Brain microvascular endothelial cell (primary cell): Measurements from ENCODE around the gene CREBL2.
"Not testable (repeated sequence)": the region's sequence is repeated elsewhere in the genome, so short reads cannot be mapped to it uniquely, and the experiment has no call there.

Experiments used
- DNase-seq: peaks from one replicate; pipeline ENCODE4 v3.0.0-alpha.2; 2020
- H3K27ac ChIP-seq: fragments of 250-450 bp; sonication (Bioruptor Pico); 2 replicates; pipeline ENCODE4 v1.5.1; 2020; ENCODE audit warnings: mild to moderate bottlenecking, moderate library complexity
- H3K27me3 ChIP-seq: fragments of 250-450 bp; sonication (Bioruptor Pico); replicated peaks from 2 replicates; pipeline ENCODE4 v1.5.1; 2020; ENCODE audit warnings: mild to moderate bottlenecking
- H3K36me3 ChIP-seq: fragments of 250-450 bp; sonication (Bioruptor Pico); replicated peaks from 2 replicates; pipeline ENCODE4 v1.5.1; 2020; ENCODE audit warnings: mild to moderate bottlenecking
- H3K4me3 ChIP-seq: 2 replicates; pipeline ENCODE4 v1.5.1; 2011; ENCODE audit warnings: low read depth, mild to moderate bottlenecking, control low read depth, low read length, moderate library complexity
- in situ Hi-C: cut with HindIII; loops from 2 replicates; pipeline ENCODE4 v1.10.0; 2017; ENCODE audit warnings: low sequenced_read_pairs, low pct_ligation_motif_present
- TF ChIP-seq, protein P1 (sequence below): IDR thresholded peaks from 2 replicates; pipeline ENCODE4 v1.5.1; 2011; ENCODE audit warnings: low read depth, mild to moderate bottlenecking, moderate library complexity, low read length, control low read depth, inconsistent platforms; ENCODE audit errors: missing control alignments

Gene CREBL2

DNA sequence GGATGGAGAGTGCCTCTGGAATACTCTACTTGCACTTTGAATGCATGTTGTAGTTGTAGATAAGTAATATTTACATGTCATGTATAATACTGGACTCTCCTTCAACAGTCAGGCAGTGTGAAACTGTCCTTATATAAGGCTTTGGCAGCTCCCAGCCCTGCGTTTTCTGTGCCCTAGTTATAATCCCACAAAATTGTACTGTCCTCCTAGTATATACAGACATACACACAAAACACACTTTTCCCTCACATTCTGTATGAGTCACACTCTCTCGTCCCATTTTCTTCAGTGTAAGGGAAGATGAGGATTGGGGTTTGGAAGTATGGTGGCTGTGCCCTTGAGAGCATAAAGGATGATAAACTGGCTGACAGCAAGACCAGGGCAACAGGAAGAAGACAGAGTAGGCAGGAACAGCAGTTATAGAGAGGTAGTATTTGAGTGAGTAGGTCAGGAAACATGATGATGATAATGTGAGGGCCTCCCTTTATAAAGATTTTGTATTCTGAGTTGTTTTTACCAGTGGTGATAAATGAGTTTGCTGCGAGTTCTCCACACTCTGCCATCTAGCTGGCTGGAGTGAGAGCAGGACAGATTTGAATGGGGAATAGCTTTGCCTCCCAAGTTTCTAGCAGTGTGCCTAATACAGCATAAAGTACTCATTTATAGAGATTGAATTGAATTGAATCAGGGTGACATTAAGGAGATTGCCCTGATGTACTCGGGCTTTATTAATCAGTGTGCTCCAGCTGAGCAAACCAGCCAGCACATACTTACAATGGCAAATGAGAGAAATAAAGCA is 5.0 kb downstream of the CREBL2 start:
- no peak for DNase-seq
- Histone ChIP-seq H3K36me3 (no peaks in the 10 kb centered on the region), H3K27me3 (no peaks in the 10 kb centered on the region), H3K27ac (no peak overlapping the region), H3K4me3 (no peak overlapping the region)
- in situ Hi-C loops = no loop called here
- TF ChIP-seq, protein P1, sequence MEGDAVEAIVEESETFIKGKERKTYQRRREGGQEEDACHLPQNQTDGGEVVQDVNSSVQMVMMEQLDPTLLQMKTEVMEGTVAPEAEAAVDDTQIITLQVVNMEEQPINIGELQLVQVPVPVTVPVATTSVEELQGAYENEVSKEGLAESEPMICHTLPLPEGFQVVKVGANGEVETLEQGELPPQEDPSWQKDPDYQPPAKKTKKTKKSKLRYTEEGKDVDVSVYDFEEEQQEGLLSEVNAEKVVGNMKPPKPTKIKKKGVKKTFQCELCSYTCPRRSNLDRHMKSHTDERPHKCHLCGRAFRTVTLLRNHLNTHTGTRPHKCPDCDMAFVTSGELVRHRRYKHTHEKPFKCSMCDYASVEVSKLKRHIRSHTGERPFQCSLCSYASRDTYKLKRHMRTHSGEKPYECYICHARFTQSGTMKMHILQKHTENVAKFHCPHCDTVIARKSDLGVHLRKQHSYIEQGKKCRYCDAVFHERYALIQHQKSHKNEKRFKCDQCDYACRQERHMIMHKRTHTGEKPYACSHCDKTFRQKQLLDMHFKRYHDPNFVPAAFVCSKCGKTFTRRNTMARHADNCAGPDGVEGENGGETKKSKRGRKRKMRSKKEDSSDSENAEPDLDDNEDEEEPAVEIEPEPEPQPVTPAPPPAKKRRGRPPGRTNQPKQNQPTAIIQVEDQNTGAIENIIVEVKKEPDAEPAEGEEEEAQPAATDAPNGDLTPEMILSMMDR = no peak

DNA sequence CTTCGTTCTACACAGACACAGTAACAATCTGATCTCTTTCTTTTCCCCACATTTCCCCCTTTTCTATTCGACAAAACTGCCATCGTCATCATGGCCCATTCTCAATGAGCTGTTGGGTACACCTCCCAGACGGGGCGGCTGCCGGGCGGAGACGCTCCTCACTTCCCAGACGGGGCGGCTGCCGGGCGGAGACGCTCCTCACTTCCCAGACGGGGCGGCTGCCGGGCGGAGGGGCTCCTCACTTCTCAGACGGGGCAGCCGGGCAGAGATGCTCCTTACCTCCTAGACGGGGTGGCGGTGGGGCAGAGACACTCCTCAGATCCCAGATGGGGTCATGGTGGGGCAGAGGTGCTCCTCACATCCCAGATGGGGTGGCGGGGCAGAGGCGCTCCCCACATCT is 6.4 kb downstream of the CREBL2 start:
- H3K4me3 ChIP-seq, H3K27ac ChIP-seq, H3K27me3 ChIP-seq, H3K36me3 ChIP-seq, DNase-seq, in situ Hi-C loops: not testable (repeated sequence)

DNA sequence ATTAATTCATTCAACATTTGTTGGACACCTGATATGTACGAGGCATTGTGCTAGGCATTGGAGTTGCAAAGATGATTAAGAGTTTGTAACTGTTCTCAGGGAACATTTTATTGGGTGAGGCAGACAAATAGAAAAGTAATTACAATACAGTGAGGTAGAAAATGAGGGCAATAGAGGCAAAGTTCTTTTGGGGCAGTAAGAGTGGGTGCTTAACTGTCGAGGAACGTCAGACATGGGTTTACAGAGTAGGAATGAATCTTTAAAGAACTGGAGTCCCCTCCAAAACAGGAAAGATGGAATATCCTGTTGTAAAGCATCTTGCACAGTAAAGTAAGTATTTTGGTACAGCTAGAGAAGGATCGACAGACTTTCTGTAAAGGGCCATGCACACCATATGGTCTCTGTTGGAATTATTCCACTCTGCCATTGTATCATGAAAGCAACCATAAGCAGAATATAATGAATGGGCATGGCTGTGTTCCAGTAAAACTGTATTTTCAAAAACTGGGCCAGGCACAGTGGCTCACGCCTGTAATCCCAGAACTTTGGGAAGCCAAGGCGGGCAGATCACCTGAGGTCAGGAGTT is 9.1 kb downstream of the CREBL2 start:
- Histone ChIP-seq H3K27ac (no peak overlapping the region), H3K36me3 (no peaks in the 10 kb centered on the region), H3K4me3 (no peak overlapping the region), H3K27me3 (no peaks in the 10 kb centered on the region)
- no peak for DNase-seq
- TF ChIP-seq, protein P1 = no peak
- in situ Hi-C loops = no loop called here

DNA sequence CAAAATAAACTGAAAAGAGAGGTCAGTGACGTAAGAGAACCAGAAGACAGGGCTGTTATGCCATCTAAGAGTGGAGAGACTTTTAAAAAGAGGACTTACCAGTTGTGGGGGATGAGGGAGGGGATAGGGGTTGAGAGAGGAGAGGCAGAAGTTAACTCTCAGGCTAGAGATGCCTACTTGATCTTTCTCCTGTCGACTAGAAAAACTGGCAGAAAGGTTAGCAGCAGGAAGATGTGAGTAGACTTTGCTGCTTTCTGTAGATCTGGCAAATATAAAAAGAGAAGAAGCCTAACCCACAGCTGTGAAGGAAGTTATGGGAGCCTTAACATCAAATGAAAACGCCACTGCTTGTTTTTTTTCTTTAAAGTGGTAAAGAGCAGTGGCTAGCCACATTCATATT is 10.7 kb downstream of the CREBL2 start:
- no peak for DNase-seq
- TF ChIP-seq, protein P1 = no peak
- no peak overlapping the region for H3K27ac ChIP-seq
- H3K4me3 ChIP-seq = no peak overlapping the region
- in situ Hi-C loops = no loop called here
- no peaks in the 10 kb centered on the region for H3K36me3 ChIP-seq
- no peaks in the 10 kb centered on the region for H3K27me3 ChIP-seq

DNA sequence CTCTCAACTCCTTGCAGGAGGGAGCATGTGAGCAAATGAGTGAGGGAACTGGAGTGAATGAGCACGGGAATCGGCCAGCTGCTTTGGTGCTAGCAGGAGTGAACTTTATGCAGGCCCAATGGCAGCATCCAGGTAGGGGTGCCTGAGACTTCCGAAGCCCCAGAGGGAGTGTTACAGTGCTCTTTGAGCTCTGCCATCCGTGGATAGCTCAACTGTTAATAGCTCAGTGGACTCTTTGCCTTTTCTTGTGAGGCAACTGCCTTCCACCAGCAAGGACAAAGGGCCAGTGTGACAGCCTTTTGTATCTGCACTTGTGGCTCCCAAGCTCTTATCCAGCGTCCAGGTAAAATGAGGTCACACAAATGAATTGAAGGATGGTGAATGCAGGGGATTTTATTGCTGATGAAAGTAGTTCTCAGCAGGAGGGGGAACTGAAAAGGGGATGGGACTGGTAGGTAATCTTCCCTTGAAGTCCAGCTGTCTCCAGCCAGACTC is 12.9 kb downstream of the CREBL2 start:
- Histone ChIP-seq H3K36me3 (no peaks in the 10 kb centered on the region), H3K27ac (no peak overlapping the region), H3K27me3 (no peaks in the 10 kb centered on the region), H3K4me3 (no peak overlapping the region)
- TF ChIP-seq, protein P1 = no peak
- no peak for DNase-seq
- in situ Hi-C loops = no loop called here

DNA sequence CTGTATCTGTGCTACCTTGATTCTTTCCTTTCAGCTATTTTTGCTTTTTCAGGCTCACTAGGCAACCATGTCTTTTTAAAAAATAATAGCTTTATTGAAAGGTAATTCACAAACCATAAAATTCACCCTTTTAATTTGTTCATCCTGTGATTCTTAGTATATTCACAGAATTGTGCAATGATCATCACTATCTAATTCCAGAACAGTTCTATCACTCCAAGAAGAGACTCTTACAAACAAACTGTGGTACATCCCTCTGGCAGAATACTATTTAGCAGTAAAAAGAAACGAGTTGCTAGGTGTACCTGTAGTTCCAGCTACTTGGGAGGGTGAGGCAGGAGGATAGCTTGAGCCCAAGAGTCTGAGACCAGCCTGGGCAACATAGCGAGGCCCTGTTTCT is 14.8 kb downstream of the CREBL2 start:
- no peak for DNase-seq
- TF ChIP-seq, protein P1 = no peak
- Histone ChIP-seq H3K36me3 (no peaks in the 10 kb centered on the region), H3K27me3 (no peaks in the 10 kb centered on the region), H3K4me3 (no peak overlapping the region), H3K27ac (no peak overlapping the region)
- in situ Hi-C loops = no loop called here
